Esophagus muscularis mucosa (tissue), 4 donors: ENCODE results near the gene LBX1. TPM values are rescaled to one million over a fixed set of nuclear protein-coding genes. Genes with fewer than 3 reads are reported as not detected.

Source experiments
- DNase-seq: peaks from one replicate; pipeline ENCODE4 v3.0.0-alpha.2; 2017; ENCODE audit errors: extremely low spot score
- H3K27ac ChIP-seq, 4 donors: fragments of 200-600 bp; sonication (generic); replicated peaks in 1 of 4; 1 replicate in 3 of 4; 2 replicates in 1 of 4; pipeline ENCODE4 v1.5.1; 2016 to 2019; ENCODE audit warnings: mild to moderate bottlenecking in 1 of 4
- H3K27me3 ChIP-seq, 4 donors: fragments of 200-600 bp; sonication (generic); one replicate each; pipeline versions ENCODE4 v1.5.1 to v1.6.0; 2016 to 2019
- H3K36me3 ChIP-seq, 4 donors: fragments of 200-600 bp; sonication (generic); one replicate each; pipeline ENCODE4 v1.5.1; 2016 to 2019
- H3K4me1 ChIP-seq, 4 donors: fragments of 200-600 bp; sonication (generic); one replicate each; pipeline ENCODE4 v1.5.1; 2016 to 2019
- H3K4me3 ChIP-seq, 4 donors: fragments of 200-600 bp; sonication (generic); 1 replicate in 2 of 4; 2 replicates in 2 of 4; pipeline ENCODE4 v1.5.1; 2016 to 2019; ENCODE audit warnings: mild to moderate bottlenecking in 4 of 4, moderate library complexity in 1 of 4
- H3K9me3 ChIP-seq, 4 donors: fragments of 200-600 bp; sonication (generic); 1 replicate in 3 of 4; 2 replicates in 1 of 4; pipeline ENCODE4 v1.5.1; 2016 to 2019
- EP300 ChIP-seq: sonication (generic); formaldehyde crosslinking; IDR thresholded peaks from one replicate; pipeline ENCODE4 v1.6.1; 2017; ENCODE audit warnings: antibody characterized with exemption
- POLR2A ChIP-seq: fragments of 450-650 bp; IDR thresholded peaks from one replicate; pipeline ENCODE4 v1.6.1; 2017; ENCODE audit warnings: antibody characterized with exemption, moderate library complexity, mild to moderate bottlenecking, low read depth
- POLR2AphosphoS5 ChIP-seq, 2 donors: sonication (generic); formaldehyde crosslinking; IDR thresholded peaks; one replicate each; pipeline ENCODE4 v1.6.1; 2017; ENCODE audit warnings: antibody characterized with exemption in 2 of 2
- WGBS: methylation state at CpG from one replicate; pipeline ENCODE4 v1.1.5; 2018; 5-methylcytosine and 5-hydroxymethylcytosine counted together
- intact Hi-C: fragments of 100-400 bp; cut with DNase I; formaldehyde crosslinking; loops from one replicate; pipeline ENCODE4 v1.15.1; 2023
- total RNA-seq, 4 donors: library from RNA; depleted of rRNA; stranded (reverse); fragments of >200 nt; gene quantifications; one replicate each; pipeline versions ENCODE4 v1.1.0 to v1.2.1, GENCODE V29; 2016
- TF ChIP-seq, protein P1 (sequence below), 3 experiments: fragments of 200-600 bp in 2 of 3; fragments of 450-650 bp in 1 of 3; sonication (generic) in 2 of 3; IDR thresholded peaks; one replicate each; pipeline ENCODE4 v1.5.1; 2017 to 2019; ENCODE audit warnings: antibody characterized with exemption in 3 of 3, mild to moderate bottlenecking in 2 of 3, moderate library complexity in 1 of 3

Gene LBX1
- total RNA-seq, 4 donors from 2014 or later = not detected

GRCh38 chr10:101182936-101183335, 46.3 kb downstream of the LBX1 start:
- Histone ChIP-seq H3K4me3 (no peak overlapping the region), H3K27me3 (peaks cover 0 to 38% (median 0%) of the 10 kb centered on the region in 4 donors), H3K4me1 (no peaks in the 10 kb centered on the region), H3K36me3 (no peaks in the 10 kb centered on the region), H3K27ac (no peak overlapping the region), H3K9me3 (no peaks in the 10 kb centered on the region)
- intact Hi-C loops = no loop called here
- no peak for DNase-seq
- 76% methylated on average over 2 of the region's 2 CpGs for WGBS
- TF ChIP-seq POLR2A (no peak), EP300 (no peak), POLR2AphosphoS5 (IDR thresholded peaks at IDR 0.05) (no peak)
- TF ChIP-seq, protein P1, sequence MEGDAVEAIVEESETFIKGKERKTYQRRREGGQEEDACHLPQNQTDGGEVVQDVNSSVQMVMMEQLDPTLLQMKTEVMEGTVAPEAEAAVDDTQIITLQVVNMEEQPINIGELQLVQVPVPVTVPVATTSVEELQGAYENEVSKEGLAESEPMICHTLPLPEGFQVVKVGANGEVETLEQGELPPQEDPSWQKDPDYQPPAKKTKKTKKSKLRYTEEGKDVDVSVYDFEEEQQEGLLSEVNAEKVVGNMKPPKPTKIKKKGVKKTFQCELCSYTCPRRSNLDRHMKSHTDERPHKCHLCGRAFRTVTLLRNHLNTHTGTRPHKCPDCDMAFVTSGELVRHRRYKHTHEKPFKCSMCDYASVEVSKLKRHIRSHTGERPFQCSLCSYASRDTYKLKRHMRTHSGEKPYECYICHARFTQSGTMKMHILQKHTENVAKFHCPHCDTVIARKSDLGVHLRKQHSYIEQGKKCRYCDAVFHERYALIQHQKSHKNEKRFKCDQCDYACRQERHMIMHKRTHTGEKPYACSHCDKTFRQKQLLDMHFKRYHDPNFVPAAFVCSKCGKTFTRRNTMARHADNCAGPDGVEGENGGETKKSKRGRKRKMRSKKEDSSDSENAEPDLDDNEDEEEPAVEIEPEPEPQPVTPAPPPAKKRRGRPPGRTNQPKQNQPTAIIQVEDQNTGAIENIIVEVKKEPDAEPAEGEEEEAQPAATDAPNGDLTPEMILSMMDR (IDR thresholded peaks at IDR 0.05) = no peak

Other genes with a start within 250 kb of the LBX1 start
- gene MRPL43, start 242.0 kb downstream of the LBX1 start, total RNA-seq = 10 to 100 TPM; 54.4 to 98.8 (median 82.4) TPM
- 10 to 100 TPM in 2 of 4 donors, 1 to 10 TPM in 2; 3.7 to 11.1 (median 9.0) TPM for gene TWNK, start 241.9 kb downstream of the LBX1 start, total RNA-seq
- 100 to 1,000 TPM in 3 of 4 donors, 10 to 100 TPM in 1; 90.5 to 209 (median 162) TPM for gene LZTS2, start 229.7 kb downstream of the LBX1 start, total RNA-seq
- under 1 TPM; under 0.01 to 0.75 (median 0.39) TPM for gene PDZD7, start 198.3 kb downstream of the LBX1 start, total RNA-seq
- 10 to 100 TPM; 40.9 to 95.5 (median 76.1) TPM for gene SFXN3, start 198.2 kb downstream of the LBX1 start, total RNA-seq
- gene KAZALD1, start 167.5 kb downstream of the LBX1 start, total RNA-seq = 1 to 10 TPM; 1.0 to 4.0 (median 2.6) TPM
- gene TLX1, start 98.2 kb downstream of the LBX1 start, total RNA-seq = not detected
- 10 to 100 TPM; 10.1 to 20.0 (median 10.4) TPM for gene BTRC, start 124.7 kb upstream of the LBX1 start, total RNA-seq